Gastrocnemius medialis (tissue), 4 donors: ENCODE results near the gene SLC66A1. TPM values are rescaled to one million over a fixed set of nuclear protein-coding genes. Genes with fewer than 3 reads are reported as not detected.

ENCODE experiments used
- ATAC-seq, 2 donors: fragments of 150-250 bp; one replicate each; pipeline ENCODE4 v1.9.1; 2016
- DNase-seq, 2 donors: peaks; one replicate each; pipeline ENCODE4 v3.0.0-alpha.2; 2019
- H3K27ac ChIP-seq, 4 donors: fragments of 200-600 bp; sonication (generic); 1 replicate in 1 of 4; 2 replicates in 3 of 4; pipeline ENCODE4 v1.5.1; 2016 to 2018; ENCODE audit warnings: mild to moderate bottlenecking in 2 of 4, moderate library complexity in 1 of 4
- H3K27me3 ChIP-seq, 3 donors: fragments of 200-600 bp; sonication (generic) in 2 of 3; 1 replicate in 1 of 3; 2 replicates in 2 of 3; pipeline versions ENCODE4 v1.5.1 to v1.6.0; 2016 to 2019; ENCODE audit warnings: mild to moderate bottlenecking in 1 of 3, moderate library complexity in 1 of 3
- H3K36me3 ChIP-seq, 2 donors: fragments of 200-600 bp; sonication (generic) in 1 of 2; one replicate each; pipeline ENCODE4 v1.5.1; 2017 to 2018
- H3K4me1 ChIP-seq, 2 donors: fragments of 200-600 bp; sonication (generic) in 1 of 2; one replicate each; pipeline ENCODE4 v1.5.1; 2016 to 2017; ENCODE audit warnings: mild to moderate bottlenecking in 2 of 2
- H3K4me3 ChIP-seq, 4 donors: fragments of 200-600 bp; sonication (generic) in 3 of 4; 1 replicate in 1 of 4; 2 replicates in 3 of 4; pipeline ENCODE4 v1.5.1; 2016 to 2019; ENCODE audit warnings: mild to moderate bottlenecking in 2 of 4
- H3K9me3 ChIP-seq, 3 donors: fragments of 200-600 bp; sonication (generic) in 2 of 3; 1 replicate in 1 of 3; 2 replicates in 2 of 3; pipeline ENCODE4 v1.5.1; 2016 to 2019
- CTCF ChIP-seq, 5 experiments: fragments of 450-650 bp in 3 of 5; fragments of 200-600 bp in 2 of 5; sonication (generic) in 2 of 5; IDR thresholded peaks in 4 of 5; conservative IDR thresholded peaks in 1 of 5; 1 replicate in 4 of 5; 2 replicates in 1 of 5; pipeline ENCODE4 v1.5.1; 2016 to 2019; ENCODE audit warnings: antibody characterized with exemption in 5 of 5, mild to moderate bottlenecking in 3 of 5, moderate library complexity in 3 of 5
- POLR2A ChIP-seq, 2 donors: fragments of 450-650 bp; IDR thresholded peaks; one replicate each; pipeline ENCODE4 v1.6.1; 2017; ENCODE audit warnings: antibody characterized with exemption in 2 of 2, mild to moderate bottlenecking in 2 of 2, moderate library complexity in 2 of 2
- in situ Hi-C, 4 donors: fragments of 200-750 bp; cut with MboI; loops; one replicate each; pipeline versions ENCODE4 v1.15.0 to v1.8.0; 2017; ENCODE audit warnings: low sequenced_read_pairs in 4 of 4
- intact Hi-C: fragments of 100-400 bp; cut with DNase I; formaldehyde crosslinking; loops from one replicate; pipeline ENCODE4 v1.15.1; 2023; ENCODE audit warnings: low total_unique reads
- total RNA-seq, 4 donors: library from RNA; depleted of rRNA; stranded (reverse); fragments of >200 nt; gene quantifications; one replicate each; pipeline versions ENCODE4 v1.1.0 to v1.2.3, GENCODE V29; 2016

Gene SLC66A1
- total RNA-seq, 4 donors from 2014 or later = 13.9 to 30.0 (median 19.3) TPM

GRCh38 chr1:19341201-19342061, 29.3 kb downstream of the SLC66A1 start:
- TF ChIP-seq CTCF (IDR thresholded peaks at IDR 0.05 in 4 of 5, conservative IDR thresholded peaks at IDR 0.05 in 1 of 5) = peak; percentile 67 to 88 (median 78)
- no peak for TF ChIP-seq POLR2A (IDR thresholded peaks at IDR 0.05)
- Histone ChIP-seq H3K4me1 (no peaks in the 10 kb centered on the region), H3K27ac (peak overlapping the region in 2 of 4 donors; percentile 30 to 33), H3K27me3 (no peaks in the 10 kb centered on the region), H3K36me3 (peaks cover 0 to 51% of the 10 kb centered on the region in 2 donors), H3K4me3 (no peak overlapping the region), H3K9me3 (no peaks in the 10 kb centered on the region)
- peak in 1 of 2 donors; percentile 68 for DNase-seq
- intact Hi-C loops (loop anchor here (5.0 to 10.0 kb wide), 2 partner anchors 146 to 253 kb away; partner anchors contain the start of gene CAPZB), in situ Hi-C loops (loop anchor here in 3 of 4 donors (5.0 to 10.0 kb wide), 2 partner anchors 311 to 313 kb away; no protein-coding TSS in a partner anchor)
- peak; percentile 35 to 68 for ATAC-seq

DNA sequence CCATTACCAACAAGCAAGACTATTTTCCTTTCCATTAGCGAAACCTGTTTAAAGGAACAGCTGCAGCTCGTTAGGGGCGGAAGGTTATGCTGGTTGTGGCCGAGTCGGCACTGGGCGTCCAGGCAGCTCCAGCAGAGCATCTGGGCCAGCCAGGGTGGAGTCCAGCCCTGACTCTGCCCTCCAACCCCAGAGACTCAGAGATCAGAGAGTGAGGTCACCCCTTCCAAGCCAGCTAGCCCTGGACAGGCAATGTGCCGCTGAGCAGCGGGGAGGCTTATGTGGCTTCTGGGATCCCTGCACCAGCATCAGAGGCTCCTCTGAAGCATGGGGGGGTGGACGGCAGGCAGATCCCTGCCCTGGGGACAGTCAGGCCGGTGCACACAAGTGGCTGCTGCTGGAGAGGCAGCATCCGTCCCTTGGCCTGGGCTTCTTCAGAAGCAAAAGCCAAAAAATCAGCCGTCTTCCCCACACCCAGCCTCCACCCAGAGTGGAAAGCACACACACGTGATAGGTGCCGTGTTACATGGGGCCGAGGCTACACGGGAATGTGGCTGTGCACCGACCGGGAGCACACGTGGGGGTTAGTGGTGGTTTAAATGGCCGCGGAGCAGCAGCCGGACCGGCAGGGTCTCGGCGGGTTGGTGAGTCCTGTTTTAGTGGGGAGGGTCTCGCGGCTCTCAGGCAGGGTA, 30.1 kb downstream of the SLC66A1 start:
- H3K27me3 ChIP-seq = no peaks in the 10 kb centered on the region
- H3K9me3 ChIP-seq = no peaks in the 10 kb centered on the region
- H3K27ac ChIP-seq = peak overlapping the region in 3 of 4 donors; percentile 12 to 33 (median 18)
- in situ Hi-C loops = loop anchor here in 3 of 4 donors (5.0 to 10.0 kb wide), 2 partner anchors 310 to 313 kb away; no protein-coding TSS in a partner anchor
- H3K4me3 ChIP-seq = no peak overlapping the region
- no peak for ATAC-seq
- no peaks in the 10 kb centered on the region for H3K4me1 ChIP-seq
- intact Hi-C loops = loop anchor here (5.0 to 10.0 kb wide), 2 partner anchors 145 to 253 kb away; partner anchors contain the start of gene CAPZB
- TF ChIP-seq CTCF (IDR thresholded peaks at IDR 0.05 in 4 of 5, conservative IDR thresholded peaks at IDR 0.05 in 1 of 5) (no peak), POLR2A (IDR thresholded peaks at IDR 0.05) (no peak)
- DNase-seq = no peak
- H3K36me3 ChIP-seq = peaks cover 0 to 51% of the 10 kb centered on the region in 2 donors

- DNase-seq = no peak
- H3K27ac ChIP-seq = no peak overlapping the region
- no peak overlapping the region for H3K4me3 ChIP-seq
- H3K27me3 ChIP-seq = no peaks in the 10 kb centered on the region
- no peaks in the 10 kb centered on the region for H3K9me3 ChIP-seq
- no peak for TF ChIP-seq POLR2A (IDR thresholded peaks at IDR 0.05)
- no peak for TF ChIP-seq CTCF (IDR thresholded peaks at IDR 0.05 in 4 of 5, conservative IDR thresholded peaks at IDR 0.05 in 1 of 5)
- in situ Hi-C loops = loop anchor here in 3 of 4 donors (5.0 to 10.0 kb wide), 2 partner anchors 309 to 312 kb away; no protein-coding TSS in a partner anchor
- intact Hi-C loops = loop anchor here (5.0 to 10.0 kb wide), 2 partner anchors 144 to 252 kb away; partner anchors contain the start of gene CAPZB
- H3K4me1 ChIP-seq = no peaks in the 10 kb centered on the region
- peaks cover 0 to 51% of the 10 kb centered on the region in 2 donors for H3K36me3 ChIP-seq
- ATAC-seq = no peak
These were observed 30.9 kb downstream of the SLC66A1 start for GRCh38 chr1:19342894-19343616.
